DOHH2 (cell line): Measurements from ENCODE around the gene SMAP2.

Experiments
- EZH2phosphoT487 ChIP-seq: fragments of 200-600 bp; sonication (generic); IDR thresholded peaks from 2 replicates; pipeline ENCODE4 v1.6.1; 2017; ENCODE audit warnings: borderline replicate concordance, mild to moderate bottlenecking, antibody characterized with exemption, low read length, moderate library complexity, mixed read lengths
- TF ChIP-seq, protein P1 (sequence below): fragments of 200-600 bp; sonication (generic); IDR thresholded peaks from one replicate; pipeline ENCODE4 v1.5.1; 2014; ENCODE audit warnings: antibody characterized with exemption, mild to moderate bottlenecking, low read depth, low read length; ENCODE audit not compliant: poor library complexity, severe bottlenecking

DNA sequence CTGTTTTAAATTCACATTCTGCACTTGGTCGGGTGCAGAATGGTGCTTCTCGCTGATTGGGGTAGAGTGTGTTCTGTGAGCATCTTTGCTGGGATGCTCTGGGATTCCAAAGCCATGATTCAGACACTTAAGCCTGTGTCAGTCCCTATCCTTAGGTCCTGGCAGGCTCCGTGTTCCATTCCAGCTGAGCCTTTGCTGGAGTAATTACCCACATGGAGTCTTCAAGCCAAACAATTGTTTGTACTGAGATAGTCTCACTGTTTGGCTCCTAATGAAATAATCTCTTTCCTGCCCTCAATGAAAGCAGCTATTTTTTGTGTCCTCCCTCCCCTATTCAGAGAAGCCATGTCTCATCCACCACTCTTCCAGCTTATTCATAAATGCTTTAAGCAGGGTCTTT lies 18.7 kb downstream of the SMAP2 start:
- TF ChIP-seq, protein P1, sequence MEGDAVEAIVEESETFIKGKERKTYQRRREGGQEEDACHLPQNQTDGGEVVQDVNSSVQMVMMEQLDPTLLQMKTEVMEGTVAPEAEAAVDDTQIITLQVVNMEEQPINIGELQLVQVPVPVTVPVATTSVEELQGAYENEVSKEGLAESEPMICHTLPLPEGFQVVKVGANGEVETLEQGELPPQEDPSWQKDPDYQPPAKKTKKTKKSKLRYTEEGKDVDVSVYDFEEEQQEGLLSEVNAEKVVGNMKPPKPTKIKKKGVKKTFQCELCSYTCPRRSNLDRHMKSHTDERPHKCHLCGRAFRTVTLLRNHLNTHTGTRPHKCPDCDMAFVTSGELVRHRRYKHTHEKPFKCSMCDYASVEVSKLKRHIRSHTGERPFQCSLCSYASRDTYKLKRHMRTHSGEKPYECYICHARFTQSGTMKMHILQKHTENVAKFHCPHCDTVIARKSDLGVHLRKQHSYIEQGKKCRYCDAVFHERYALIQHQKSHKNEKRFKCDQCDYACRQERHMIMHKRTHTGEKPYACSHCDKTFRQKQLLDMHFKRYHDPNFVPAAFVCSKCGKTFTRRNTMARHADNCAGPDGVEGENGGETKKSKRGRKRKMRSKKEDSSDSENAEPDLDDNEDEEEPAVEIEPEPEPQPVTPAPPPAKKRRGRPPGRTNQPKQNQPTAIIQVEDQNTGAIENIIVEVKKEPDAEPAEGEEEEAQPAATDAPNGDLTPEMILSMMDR = no peak
- no peak for TF ChIP-seq EZH2phosphoT487
